Activated CD4-positive, alpha-beta T cell treated with anti-CD3 and anti-CD28 coated beads, Interleukin-2, amount 50 U/mL, for 1 hour (primary cell): ENCODE results near the gene DDHD1.
"Not testable (repeated sequence)": the region's sequence is repeated elsewhere in the genome, so short reads cannot be mapped to it uniquely, and the experiment has no call there.

Experiments used
- DNase-seq: peaks from one replicate; pipeline ENCODE4 v3.0.0-alpha.2; 2020

Gene DDHD1

GRCh38 chr14:53103636-53104340 is 49.3 kb downstream of the DDHD1 start:
- no peak for DNase-seq

- no peak for DNase-seq
These were observed 59.9 kb downstream of the DDHD1 start for GRCh38 chr14:53093206-53093605.

- DNase-seq = no peak
These were observed 62.3 kb downstream of the DDHD1 start for GRCh38 chr14:53090853-53091252.

- not testable (repeated sequence) for DNase-seq
These were observed 68.2 kb downstream of the DDHD1 start for GRCh38 chr14:53084954-53085353.

GRCh38 chr14:53064475-53064874 is 88.6 kb downstream of the DDHD1 start:
- no peak for DNase-seq

GRCh38 chr14:53062856-53063255 is 90.3 kb downstream of the DDHD1 start:
- no peak for DNase-seq

GRCh38 chr14:53060046-53060445 is 93.1 kb downstream of the DDHD1 start:
- DNase-seq = no peak

GRCh38 chr14:53055003-53055402 is 98.1 kb downstream of the DDHD1 start:
- DNase-seq = no peak

- DNase-seq = no peak
These were observed 98.7 kb downstream of the DDHD1 start for GRCh38 chr14:53054457-53054856.

- no peak for DNase-seq
These were observed 104.5 kb downstream of the DDHD1 start for GRCh38 chr14:53048631-53049030.

GRCh38 chr14:53047307-53048069 is 105.6 kb downstream of the DDHD1 start:
- DNase-seq = no peak

- DNase-seq = no peak
These were observed 108.6 kb downstream of the DDHD1 start for GRCh38 chr14:53044486-53044885.

- no peak for DNase-seq
These were observed 110.0 kb downstream of the DDHD1 start for GRCh38 chr14:53043027-53043581.

- no peak for DNase-seq
These were observed 110.6 kb downstream of the DDHD1 start for GRCh38 chr14:53042480-53042879.

- no peak for DNase-seq
These were observed 112.1 kb downstream of the DDHD1 start for GRCh38 chr14:53041067-53041466.

- DNase-seq = no peak
These were observed 114.5 kb downstream of the DDHD1 start for GRCh38 chr14:53038629-53039028.

- no peak for DNase-seq
These were observed 116.1 kb downstream of the DDHD1 start for GRCh38 chr14:53037016-53037415.

GRCh38 chr14:53035336-53036210 is 117.5 kb downstream of the DDHD1 start:
- no peak for DNase-seq

- no peak for DNase-seq
These were observed 118.4 kb downstream of the DDHD1 start for GRCh38 chr14:53034688-53035230.

- no peak for DNase-seq
These were observed 119.1 kb downstream of the DDHD1 start for GRCh38 chr14:53034036-53034435.

GRCh38 chr14:53032838-53033390 is 120.2 kb downstream of the DDHD1 start:
- no peak for DNase-seq

GRCh38 chr14:53032161-53032803 is 120.8 kb downstream of the DDHD1 start:
- DNase-seq = no peak
